ENCODE measurements around the gene GPR146. TPM values are rescaled to one million over a fixed set of nuclear protein-coding genes. Genes with fewer than 3 reads are reported as not detected.

The GPR146 gene
- total and polyA plus RNA-seq, 2 of the 8 experiments (the other 6 are each of a cell fraction or from before 2014, with no cell fraction given): 1.8 to 2.7 TPM

DNA sequence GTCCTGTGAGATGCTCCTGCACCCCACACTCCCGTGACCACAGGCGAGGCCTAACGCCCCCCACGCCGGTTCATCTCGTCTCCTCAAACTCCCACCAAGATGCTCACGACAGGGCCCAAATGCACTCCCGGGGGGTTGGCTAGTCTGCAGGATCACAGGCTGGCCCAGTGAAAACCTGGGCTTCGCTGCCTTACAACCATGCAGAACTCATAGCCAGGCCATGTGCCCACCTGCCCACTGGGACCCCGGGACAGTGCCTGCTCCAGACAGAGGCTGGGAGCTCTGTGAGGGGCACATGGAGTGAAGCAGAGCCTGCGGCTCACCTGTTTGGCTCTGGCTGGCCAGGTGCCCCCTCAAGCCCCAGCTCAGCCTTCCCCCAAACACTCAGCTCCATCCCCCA is 34.2 kb downstream of the GPR146 start:
- Histone ChIP-seq H3K4me2 (ENCODE audit: insufficient read depth in 1 of 2, low read depth in 2 of 2, low read length in 2 of 2) (no peak overlapping the region), H3K27ac (ENCODE audit: low read depth, low read length) (no peak overlapping the region), H3K14ac (ENCODE audit: insufficient read length) (no peak overlapping the region), H3K23me2 (ENCODE audit: low read depth, low read length) (no peaks in the 10 kb centered on the region), H3K4me1 (replicated peaks in 1 of 4; ENCODE audit: control insufficient read depth in 3 of 4, insufficient read depth in 4 of 4, low read length in 3 of 4) (no peaks in the 10 kb centered on the region; a peak in 2 of 7 replicates), H3K56ac (replicated peaks; ENCODE audit: insufficient read length, low read depth, low read length) (no peak overlapping the region), H4K91ac (replicated peaks; ENCODE audit: insufficient read length, low read length) (no peak overlapping the region), H3K18ac (ENCODE audit: extremely low read depth, low read length) (no peak overlapping the region), H2BK15ac (ENCODE audit: low read length) (no peak overlapping the region), H2AK5ac (ENCODE audit: low read depth, low read length) (no peak overlapping the region), H4K20me1 (replicated peaks in 1 of 2; ENCODE audit: control insufficient read depth in 1 of 2, insufficient read depth in 2 of 2, low read length in 2 of 2) (peaks cover 3 to 11% of the 10 kb centered on the region in 2 experiments), H2BK20ac (ENCODE audit: low read length) (no peak overlapping the region), H2BK120ac (replicated peaks; ENCODE audit: low read depth, low read length) (no peak overlapping the region), H2AFZ (ENCODE audit: low read length) (no peak overlapping the region), H3K23ac (ENCODE audit: insufficient read length) (no peak overlapping the region), H3K79me1 (ENCODE audit: low read depth, low read length) (peaks cover 4% of the 10 kb centered on the region; the same call in 1 of the 2 replicates), H3K79me2 (ENCODE audit: control insufficient read depth in 1 of 2, insufficient read depth in 2 of 2, low read length in 2 of 2) (no peaks in the 10 kb centered on the region; a peak in 1 of 4 replicates), H4K8ac (ENCODE audit: extremely low read depth, insufficient read depth, low read length) (peak overlapping the region; percentile 80; the same call in 1 of the 2 replicates), H3K9ac (replicated peaks in 1 of 4; ENCODE audit: extremely low read depth in 1 of 4, low read depth in 3 of 4, low read length in 3 of 4) (no peak overlapping the region), H3K9me3 (ENCODE audit: insufficient read depth in 2 of 2, low read depth in 1 of 2, low read length in 1 of 2) (no peaks in the 10 kb centered on the region), H2BK12ac (ENCODE audit: low read depth, low read length) (no peak overlapping the region), H4K5ac (ENCODE audit: insufficient read length, low read depth, low read length) (no peak overlapping the region), H3K4ac (replicated peaks; ENCODE audit: insufficient read length, low read depth, low read length) (no peak overlapping the region), H3K27me3 (replicated peaks in 1 of 4; ENCODE audit: control insufficient read depth in 3 of 4, extremely low read depth in 1 of 4, insufficient read depth in 3 of 4, low read length in 3 of 4) (no peaks in the 10 kb centered on the region), H3K4me3 (ENCODE audit: extremely low read depth in 1 of 4, insufficient read depth in 2 of 4, low read depth in 3 of 4, low read length in 4 of 4) (no peak overlapping the region), H2BK5ac (ENCODE audit: low read depth, low read length) (no peak overlapping the region), H3K36me3 (ENCODE audit: control insufficient read depth in 2 of 4, insufficient read depth in 4 of 4, low read length in 3 of 4) (no peaks in the 10 kb centered on the region)
- ChIA-PET POLR2A (ENCODE audit: partially characterized antibody) (no interaction called here), CTCF (ENCODE audit: partially characterized antibody) (interaction anchor here (0.9 to 12.1 kb wide), 5 partner anchors 9 to 84 kb away, joined by 3 to 83 read pairs (median 7); partner anchors contain the start of gene GPER1)
- DNase-seq (ENCODE audit: low read depth in 1 of 2, low spot score in 2 of 2): no peak
- no peak for FAIRE-seq
- 96% methylated on average over 11 of the region's 11 CpGs; no CpG with 5 or more reads in 1 of the 2 experiments for WGBS, 2 experiments (ENCODE audit: extremely low coverage in 1 of 2, insufficient coverage in 1 of 2, insufficient read length in 1 of 2, insufficient replicate concordance in 2 of 2, low coverage in 1 of 2, low lambda C conversion rate in 2 of 2, missing lambda C conversion rate in 1 of 2)
- TF ChIP-seq MAFK (IDR thresholded peaks at IDR 0.05; ENCODE audit: low read depth, low read length): no peak

Measured in H1 (cell line).